NCI-H446 treated with DMSO at 0.1 percent for 48 hours (cell line): ENCODE results near the gene ATP1B1.

Source experiments
- DNase-seq: peaks from one replicate; lab custom pipeline; 2025; lab: John Stamatoyannopoulos, UW

ATP1B1 gene

DNA sequence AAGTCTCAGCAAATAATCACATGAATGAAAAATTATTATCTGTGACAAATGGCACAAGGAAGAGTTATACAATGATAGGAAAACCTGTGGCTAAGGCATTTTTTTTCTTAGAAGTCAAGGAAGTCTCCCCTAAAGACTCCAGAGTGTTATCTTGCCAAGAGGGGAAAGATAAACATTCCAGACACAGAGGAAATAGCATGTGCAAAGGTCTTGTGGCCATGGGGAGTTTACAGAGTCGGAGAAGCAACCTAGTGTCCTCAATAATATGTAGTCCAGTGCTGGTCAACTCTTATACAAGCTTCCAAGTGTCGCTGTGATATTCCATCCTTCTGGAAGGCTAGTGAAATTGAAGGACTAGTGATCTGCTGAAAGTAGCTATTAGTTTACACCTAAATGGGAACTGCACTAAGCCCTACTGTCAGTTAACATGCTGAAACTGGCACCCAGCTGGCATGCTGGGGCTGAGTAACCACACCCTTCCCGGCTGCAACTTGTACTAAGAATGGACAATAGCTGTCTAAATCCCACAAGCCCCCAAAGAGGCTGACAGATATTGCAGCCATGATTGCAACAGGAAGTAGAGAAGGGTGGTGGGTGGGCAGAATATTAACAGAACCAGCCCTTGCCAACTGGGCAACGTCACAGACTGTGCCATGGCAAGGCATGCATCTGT lies 11.5 kb upstream of the ATP1B1 start:
- no peak for DNase-seq

GRCh38 chr1:169098380-169098779 lies 8.1 kb upstream of the ATP1B1 start:
- DNase-seq: no peak

DNA sequence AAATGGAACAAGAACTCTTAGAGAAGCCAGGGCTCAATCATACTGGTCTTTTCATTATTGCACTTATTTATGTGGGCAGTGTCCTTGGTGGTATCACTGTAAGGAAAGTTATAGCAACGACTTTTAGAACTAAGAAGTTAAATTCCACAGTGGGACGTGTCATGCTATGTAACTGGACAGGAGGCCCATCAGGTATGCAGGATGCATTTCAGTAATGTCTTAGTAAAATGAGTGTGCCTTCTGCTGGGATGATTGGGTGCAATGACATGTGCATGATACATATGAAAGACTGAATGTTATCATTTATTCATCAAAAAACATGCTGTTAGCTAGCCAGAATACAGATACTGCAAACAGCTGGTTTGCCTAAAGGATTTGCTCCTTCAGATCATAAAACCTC lies 6.9 kb upstream of the ATP1B1 start:
- no peak for DNase-seq

DNA sequence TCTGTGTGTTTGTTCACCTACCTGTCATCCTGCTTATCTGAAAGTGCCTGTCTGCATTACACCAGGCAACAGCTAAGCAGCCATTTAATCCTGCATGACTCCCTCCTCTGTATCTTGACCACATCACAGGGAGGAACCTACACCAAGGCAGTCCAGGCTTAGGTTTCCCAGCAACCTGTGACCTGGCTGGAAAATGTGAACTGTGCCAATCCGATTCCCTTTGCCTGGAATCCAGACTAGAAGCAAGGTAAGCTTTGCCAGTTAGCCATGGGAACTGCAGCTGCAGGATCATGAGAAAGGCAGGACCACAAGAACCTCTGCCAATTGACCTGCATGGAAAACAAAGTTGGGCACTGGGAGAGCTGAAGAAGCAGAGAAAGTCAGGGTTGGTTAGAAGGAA lies 6.3 kb upstream of the ATP1B1 start:
- no peak for DNase-seq

GRCh38 chr1:169100651-169101088 lies 5.8 kb upstream of the ATP1B1 start:
- DNase-seq: no peak

DNA sequence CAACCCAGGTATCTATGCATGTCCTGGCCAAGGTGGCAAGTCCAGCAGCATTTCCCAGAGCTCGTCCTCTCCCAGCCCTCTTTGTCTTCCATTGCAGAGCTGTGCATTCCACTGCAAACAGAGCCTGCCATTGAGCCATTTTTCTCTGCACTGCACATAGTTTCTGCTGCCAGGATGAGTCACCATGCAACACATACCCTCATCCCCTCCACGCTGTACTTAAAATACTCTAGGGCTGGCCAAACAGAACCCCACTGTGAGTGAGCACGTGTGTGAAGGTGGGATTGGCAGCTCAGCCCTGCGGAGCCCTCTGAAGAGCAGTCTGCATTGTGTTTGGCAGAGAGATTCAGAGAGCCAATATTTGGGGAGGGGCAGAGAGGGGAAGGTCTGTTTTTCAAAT lies 3.9 kb upstream of the ATP1B1 start:
- DNase-seq: peak; percentile 64

- no peak for DNase-seq
Measured at GRCh38 chr1:169103002-169103401, 3.5 kb upstream of the ATP1B1 start.

GRCh38 chr1:169103480-169103893 lies 3.0 kb upstream of the ATP1B1 start:
- no peak for DNase-seq

DNA sequence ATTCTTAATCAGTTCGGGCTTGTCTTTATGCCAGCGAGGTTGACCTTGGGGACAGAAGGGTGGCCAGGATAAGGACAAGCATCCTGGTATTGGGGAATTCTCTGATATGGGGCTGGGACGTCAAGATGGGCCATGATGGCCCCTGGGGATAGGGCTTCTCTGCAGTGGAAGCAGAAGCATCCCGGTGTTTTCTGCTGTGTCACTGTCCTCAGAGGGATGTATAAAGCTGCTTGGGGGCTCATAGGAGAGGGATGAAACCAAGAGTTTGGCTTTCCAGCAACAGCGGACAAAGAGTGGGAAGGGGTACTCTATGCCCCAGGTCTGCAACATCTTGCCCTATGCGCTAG lies 1.4 kb upstream of the ATP1B1 start:
- no peak for DNase-seq

- DNase-seq: no peak
Measured at GRCh38 chr1:169105434-169106094, 926 bp upstream of the ATP1B1 start.

DNA sequence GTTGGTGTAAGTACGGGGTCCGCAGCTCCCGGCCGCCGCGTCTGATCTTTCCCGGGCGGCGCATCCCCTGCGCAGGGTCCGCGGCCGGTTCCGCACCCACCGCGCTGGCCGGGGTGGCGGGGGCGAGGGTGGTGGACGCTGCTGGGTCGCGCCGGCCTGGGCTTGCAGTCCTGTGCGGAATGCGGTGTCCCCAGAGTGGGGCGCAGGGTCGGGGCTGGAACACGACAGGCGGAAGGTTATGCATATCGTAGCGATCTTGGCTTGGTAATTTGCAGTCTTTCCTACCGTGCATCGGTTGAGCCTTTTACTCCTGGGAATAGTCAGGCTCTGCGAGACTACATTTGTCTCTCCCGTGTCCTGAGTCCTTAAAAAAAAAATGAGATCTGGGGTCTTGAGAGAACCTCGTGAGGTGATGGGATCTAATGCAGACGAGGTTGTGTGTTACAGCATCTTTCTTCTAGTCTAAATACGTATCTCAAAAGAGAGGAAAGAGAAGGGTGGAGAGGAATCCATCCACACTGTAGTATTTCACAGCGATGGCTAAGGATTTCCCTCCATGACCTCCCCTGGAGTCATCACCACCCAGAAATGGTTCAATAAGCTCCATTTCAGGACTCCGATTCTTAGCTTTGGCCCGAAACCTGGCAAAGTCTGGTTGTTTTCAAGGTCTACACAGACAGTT lies 572 bp downstream of the ATP1B1 start:
- peak; percentile 13 for DNase-seq

GRCh38 chr1:169107603-169108208 lies 1.2 kb downstream of the ATP1B1 start:
- DNase-seq: no peak

GRCh38 chr1:169108223-169108622 lies 1.7 kb downstream of the ATP1B1 start:
- DNase-seq: no peak

- DNase-seq: peak; percentile 20
Measured at GRCh38 chr1:169108863-169109560, 2.5 kb downstream of the ATP1B1 start.

- peak; percentile 59 for DNase-seq
Measured at GRCh38 chr1:169109561-169110134, 3.2 kb downstream of the ATP1B1 start.

GRCh38 chr1:169110236-169110635 lies 3.7 kb downstream of the ATP1B1 start:
- DNase-seq: no peak

DNA sequence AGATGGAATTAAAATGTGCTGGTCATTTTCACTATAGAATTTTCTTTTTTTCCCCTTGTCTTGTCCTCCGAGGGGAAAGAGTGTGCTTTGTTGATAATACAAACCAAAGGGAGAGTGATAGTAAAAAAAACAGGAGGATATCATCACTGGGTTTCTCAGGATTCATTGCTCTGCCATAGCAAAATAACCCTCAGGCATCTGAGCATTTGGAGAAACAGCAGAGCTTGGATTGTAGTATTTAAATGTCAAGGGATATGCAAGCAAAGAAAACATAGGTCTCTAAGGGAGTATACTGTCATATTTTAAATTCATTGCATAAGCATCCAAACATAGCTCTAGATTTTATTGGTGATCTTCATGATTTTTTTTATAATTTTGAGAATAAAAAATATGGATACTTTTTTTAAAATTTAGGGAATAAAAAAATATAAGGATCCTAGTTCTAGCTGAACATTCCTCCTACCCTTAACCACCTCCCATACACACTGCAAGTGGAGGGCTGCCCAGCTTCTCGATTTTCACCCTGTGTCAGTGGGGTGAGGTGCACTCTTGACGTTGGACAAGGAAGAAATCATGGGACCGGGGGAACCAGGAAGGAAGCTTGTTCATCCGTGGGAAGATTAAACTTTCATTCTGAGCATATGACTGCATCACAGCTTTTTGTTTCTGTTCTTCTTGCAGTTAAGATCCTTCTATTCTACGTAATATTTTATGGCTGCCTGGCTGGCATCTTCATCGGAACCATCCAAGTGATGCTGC lies 4.4 kb downstream of the ATP1B1 start:
- DNase-seq: no peak

DNA sequence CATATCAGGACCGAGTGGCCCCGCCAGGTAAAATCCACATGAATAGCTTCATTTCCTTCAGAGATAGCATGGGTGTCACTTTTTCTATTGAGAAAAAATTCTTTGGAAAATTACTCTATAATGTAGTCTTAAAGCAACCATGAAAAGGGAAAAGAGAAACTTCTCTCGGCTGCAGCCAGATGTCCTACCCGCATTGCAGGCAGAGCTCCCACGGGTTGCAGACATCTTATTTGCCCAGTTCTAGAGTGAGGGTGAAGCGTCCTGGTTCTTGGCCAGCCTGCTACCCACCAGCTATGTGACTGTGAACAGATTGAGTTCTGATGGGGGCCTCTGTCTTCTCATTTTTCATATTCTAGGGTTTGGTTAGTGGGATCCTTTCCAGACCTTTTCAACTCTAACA lies 5.0 kb downstream of the ATP1B1 start:
- DNase-seq: no peak

DNA sequence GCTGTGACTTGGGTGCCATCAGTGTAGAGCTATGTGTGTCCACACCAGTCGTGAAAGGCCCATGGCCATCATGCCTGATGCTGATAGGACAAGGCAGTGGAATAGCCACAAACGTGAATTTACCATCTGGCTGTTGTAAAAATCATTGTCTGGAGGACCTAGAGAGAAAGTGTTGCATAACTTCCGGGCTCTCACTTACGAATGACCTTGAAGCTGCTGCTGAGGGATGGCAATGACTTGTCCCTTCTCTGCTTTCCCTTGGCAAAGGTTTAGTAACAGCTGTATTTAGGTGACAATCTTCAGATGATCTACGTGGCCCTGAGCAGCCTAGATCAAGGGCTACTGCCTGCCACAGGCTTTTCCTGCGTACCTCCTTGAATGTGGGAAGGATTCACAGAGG lies 5.8 kb downstream of the ATP1B1 start:
- DNase-seq: no peak

GRCh38 chr1:169113613-169114119 lies 7.2 kb downstream of the ATP1B1 start:
- no peak for DNase-seq
